Stimulated activated CD4-positive, alpha-beta T cell treated with anti-CD3 and anti-CD28 coated beads, Interleukin-2, amount 100 ng/mL, for 48 hours (primary cell): ENCODE results near the gene ZNF17.
A peak's percentile ranks its signal among the peaks of the same experiment; 100 is the strongest.

Experiments
- DNase-seq, 2 donors: peaks; one replicate each; pipeline ENCODE4 v3.0.0-alpha.2; 2020

ZNF17 gene

DNA sequence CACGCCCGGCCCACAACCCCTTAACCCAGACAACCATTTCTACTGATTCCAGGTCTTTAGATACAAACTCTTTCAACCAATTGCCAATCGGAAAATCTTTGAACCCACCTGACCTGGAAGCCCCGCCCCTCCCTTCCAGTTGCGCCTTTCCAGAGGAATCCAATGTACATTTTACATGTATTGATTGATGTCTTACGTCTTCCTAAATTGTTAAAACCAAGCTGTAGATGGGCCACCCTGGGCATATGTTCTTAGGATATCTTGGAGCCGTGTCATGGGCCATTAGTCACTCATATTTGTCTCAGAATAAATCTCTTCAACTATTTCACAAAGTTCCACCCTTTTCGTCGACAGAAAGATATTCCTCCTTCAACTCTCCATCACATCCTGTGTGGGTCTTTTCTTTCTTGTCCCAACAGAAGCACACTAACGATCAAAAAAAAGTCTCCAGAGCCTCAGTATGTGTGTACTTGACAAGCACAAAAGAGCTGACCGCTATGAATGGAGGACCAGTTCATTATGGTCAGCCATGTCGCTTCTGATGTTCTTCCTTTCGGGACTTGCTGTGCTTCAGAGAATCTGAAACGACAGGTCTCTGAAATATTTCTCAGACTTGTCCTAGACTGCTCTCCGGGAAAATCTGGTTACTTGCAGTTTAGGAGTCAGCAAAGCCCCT is 23.6 kb downstream of the ZNF17 start:
- no peak for DNase-seq

GRCh38 chr19:57435062-57435978 is 24.4 kb downstream of the ZNF17 start, which contains the start of gene ZNF749:
Gene ZNF749 (plus strand): TSS chr19:57435325. CDS start chr19:57435579, 254 bp downstream.
- peak; percentile 86 to 94 for DNase-seq

GRCh38 chr19:57436417-57436816 is 25.5 kb downstream of the ZNF17 start:
- no peak for DNase-seq

- no peak for DNase-seq
Measured at GRCh38 chr19:57437931-57438330, 27.0 kb downstream of the ZNF17 start.

DNA sequence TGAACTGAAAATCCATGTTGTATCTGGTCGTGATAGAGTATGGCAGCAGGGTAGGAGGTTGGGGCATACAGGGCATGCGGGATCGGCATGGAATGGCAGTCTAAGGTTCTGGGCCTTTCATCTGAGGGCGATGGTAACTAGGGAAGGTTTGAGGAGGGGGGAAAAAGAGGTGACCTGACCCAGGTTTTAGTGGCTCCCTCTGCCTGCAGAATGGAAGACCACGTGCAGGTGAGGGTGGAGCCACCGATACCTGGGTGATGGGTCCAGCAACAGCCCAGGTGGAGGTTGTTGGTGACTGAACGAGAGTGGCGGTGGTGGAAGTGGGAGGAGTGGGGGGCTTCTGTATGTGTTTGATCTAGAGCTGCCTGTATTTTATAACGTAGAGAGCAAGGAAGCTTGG is 28.0 kb downstream of the ZNF17 start:
- DNase-seq = no peak

DNA sequence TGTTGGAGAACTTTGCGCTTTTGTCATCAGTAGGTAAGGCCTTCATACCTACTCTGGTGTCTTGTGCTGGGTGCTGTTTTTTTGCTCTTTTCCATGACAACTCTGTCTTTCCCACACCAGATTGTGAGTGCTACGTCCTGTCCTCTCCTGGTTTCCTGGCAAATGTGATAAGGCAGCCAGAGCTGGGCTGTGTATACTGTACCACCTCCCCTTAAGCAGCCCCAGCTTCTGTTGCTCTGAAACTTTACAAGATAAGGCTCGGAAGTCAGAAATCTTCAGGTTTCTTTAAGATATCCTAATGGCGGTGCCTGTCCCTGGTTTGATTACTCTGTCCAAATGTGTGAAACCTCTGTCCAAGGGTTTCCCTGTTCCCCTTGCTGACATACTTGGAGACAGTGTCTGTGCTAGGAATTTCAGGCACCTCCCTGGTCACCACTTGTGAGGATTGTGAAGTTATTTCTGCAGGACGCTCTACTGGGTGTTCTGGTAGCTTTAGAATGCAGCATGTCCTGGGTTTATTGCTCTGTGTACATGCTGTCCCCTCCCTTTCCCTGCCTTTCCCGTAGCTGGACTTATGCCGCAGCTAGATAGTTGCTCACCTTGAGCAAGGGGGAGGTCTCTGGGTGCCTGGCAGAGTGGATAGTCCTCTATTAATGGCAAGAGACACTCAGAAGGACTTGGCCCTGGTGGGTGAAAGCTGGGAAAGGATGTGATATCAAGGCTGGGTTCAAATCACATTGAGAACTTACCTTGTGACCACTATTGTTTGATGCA is 31.2 kb downstream of the ZNF17 start:
- DNase-seq = no peak

- no peak for DNase-seq
Measured at GRCh38 chr19:57443121-57443696, 32.2 kb downstream of the ZNF17 start.

GRCh38 chr19:57452307-57452706 is 41.3 kb downstream of the ZNF17 start:
- DNase-seq = no peak

- DNase-seq = no peak
Measured at GRCh38 chr19:57465680-57466381, 54.9 kb downstream of the ZNF17 start.

DNA sequence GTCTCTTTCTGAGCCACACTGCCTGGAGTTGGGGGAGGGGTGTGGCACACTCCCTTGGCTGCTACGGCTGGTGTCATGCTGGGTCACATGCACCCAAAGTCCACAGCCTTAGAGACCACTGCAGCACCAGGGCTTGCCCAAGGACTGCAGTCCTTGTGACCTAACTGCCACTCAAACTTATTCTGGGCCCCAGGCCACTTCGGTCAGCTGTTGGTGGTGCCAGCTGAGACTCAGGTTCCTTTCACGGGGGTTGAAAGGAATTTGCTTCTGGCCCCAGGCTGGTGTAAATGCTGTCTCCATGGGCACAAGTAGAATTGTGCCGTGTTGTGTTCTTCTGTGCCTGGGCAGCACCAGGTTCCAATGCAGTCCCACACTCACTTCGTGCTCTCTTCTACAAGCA is 55.5 kb downstream of the ZNF17 start:
- DNase-seq = no peak
